Suprapubic skin (tissue), 4 donors: ENCODE measurements around the gene PIP5KL1. TPM values are rescaled to one million over a fixed set of nuclear protein-coding genes. Genes with fewer than 3 reads are reported as not detected.
A peak's percentile ranks its signal among the peaks of the same experiment; 100 is the strongest.

Experiments
- DNase-seq, 2 donors: peaks; one replicate each; pipeline ENCODE4 v3.0.0-alpha.2; 2019; ENCODE audit warnings: low spot score in 2 of 2
- H3K27ac ChIP-seq: fragments of 200-600 bp; sonication (generic); one replicate; pipeline ENCODE4 v1.5.1; 2019
- H3K27me3 ChIP-seq: fragments of 200-600 bp; sonication (generic); one replicate; pipeline ENCODE4 v1.5.1; 2019
- H3K36me3 ChIP-seq: fragments of 200-600 bp; sonication (generic); one replicate; pipeline ENCODE4 v1.5.1; 2019
- H3K4me1 ChIP-seq: fragments of 200-600 bp; sonication (generic); one replicate; pipeline ENCODE4 v1.5.1; 2019
- H3K4me3 ChIP-seq: fragments of 200-600 bp; sonication (generic); one replicate; pipeline ENCODE4 v1.5.1; 2019; ENCODE audit warnings: mild to moderate bottlenecking
- H3K9me3 ChIP-seq: fragments of 200-600 bp; sonication (generic); one replicate; pipeline ENCODE4 v1.5.1; 2019
- CTCF ChIP-seq, 2 donors: fragments of 200-600 bp in 1 of 2; fragments of 450-650 bp in 1 of 2; sonication (generic) in 1 of 2; IDR thresholded peaks; one replicate each; pipeline ENCODE4 v1.5.1; 2016 to 2019; ENCODE audit warnings: antibody characterized with exemption in 2 of 2, mild to moderate bottlenecking in 1 of 2, moderate library complexity in 1 of 2
- EP300 ChIP-seq: sonication (generic); formaldehyde crosslinking; IDR thresholded peaks from one replicate; pipeline ENCODE4 v1.6.1; 2017; ENCODE audit warnings: antibody characterized with exemption
- POLR2A ChIP-seq, 2 donors: fragments of 450-650 bp; IDR thresholded peaks; one replicate each; pipeline ENCODE4 v1.6.1; 2017; ENCODE audit warnings: antibody characterized with exemption in 2 of 2, mild to moderate bottlenecking in 2 of 2, moderate library complexity in 2 of 2
- POLR2AphosphoS5 ChIP-seq, 3 donors: sonication (generic); formaldehyde crosslinking; IDR thresholded peaks; one replicate each; pipeline ENCODE4 v1.6.1; 2017; ENCODE audit warnings: antibody characterized with exemption in 3 of 3
- whole genome bisulfite sequencing: methylation state at CpG from one replicate; pipeline ENCODE4 v1.1.5; 2018; 5-methylcytosine and 5-hydroxymethylcytosine counted together
- total RNA-seq, 4 donors: library from RNA; depleted of rRNA; stranded (reverse); fragments of >200 nt; gene quantifications; one replicate each; pipeline ENCODE4 v1.1.0, GENCODE V29; 2016

The PIP5KL1 gene
- total RNA-seq, 4 donors from 2014 or later, result 5.8 to 14.7 (median 9.2) TPM

- 82% methylated on average over 8 of the region's 8 CpGs for WGBS
- no peak for DNase-seq
- H3K27ac ChIP-seq, result peak overlapping the region; percentile 50
- H3K4me1 ChIP-seq, result peaks cover 72% of the 10 kb centered on the region
- TF ChIP-seq POLR2AphosphoS5 (IDR thresholded peaks at IDR 0.05), result no peak
- TF ChIP-seq EP300, result no peak
- no peak for TF ChIP-seq CTCF (IDR thresholded peaks at IDR 0.05)
- no peaks in the 10 kb centered on the region for H3K36me3 ChIP-seq
- no peaks in the 10 kb centered on the region for H3K9me3 ChIP-seq
- no peak overlapping the region for H3K4me3 ChIP-seq
- H3K27me3 ChIP-seq, result no peaks in the 10 kb centered on the region
Measured at GRCh38 chr9:127918183-127919107, 12.1 kb downstream of the PIP5KL1 start.

GRCh38 chr9:127917603-127918002 is 13.0 kb downstream of the PIP5KL1 start:
- TF ChIP-seq POLR2A (IDR thresholded peaks at IDR 0.05), result no peak
- no peak for TF ChIP-seq CTCF (IDR thresholded peaks at IDR 0.05)
- no peak for TF ChIP-seq EP300
- TF ChIP-seq POLR2AphosphoS5 (IDR thresholded peaks at IDR 0.05), result no peak
- Histone ChIP-seq H3K4me3 (no peak overlapping the region), H3K27me3 (no peaks in the 10 kb centered on the region), H3K27ac (peak overlapping the region; percentile 50), H3K36me3 (peaks cover 1% of the 10 kb centered on the region), H3K9me3 (no peaks in the 10 kb centered on the region), H3K4me1 (peaks cover 72% of the 10 kb centered on the region)
- DNase-seq, result no peak
- WGBS, result 51% methylated on average over 6 of the region's 6 CpGs

- Histone ChIP-seq H3K4me3 (peak within 1 kb of the TSS; percentile 55), H3K4me1 (peaks cover 70% of the 10 kb centered on the region), H3K9me3 (no peaks in the 10 kb centered on the region), H3K27me3 (no peaks in the 10 kb centered on the region), H3K27ac (peak within 1 kb of the TSS; percentile 50), H3K36me3 (peaks cover 8% of the 10 kb centered on the region)
- TF ChIP-seq POLR2AphosphoS5 (IDR thresholded peaks at IDR 0.05), result no peak
- TF ChIP-seq POLR2A (IDR thresholded peaks at IDR 0.05), result no peak
- TF ChIP-seq CTCF (IDR thresholded peaks at IDR 0.05), result no peak
- TF ChIP-seq EP300, result no peak
- 7% methylated on average over 17 of the region's 71 CpGs for WGBS
- peak; percentile 95 for DNase-seq
Measured at GRCh38 chr9:127916720-127917581, 13.6 kb downstream of the PIP5KL1 start, which contains the start of gene ST6GALNAC4. TSS of gene ST6GALNAC4 (minus strand) at chr9:127917041. CDS start at chr9:127916419, 622 bp downstream.

GRCh38 chr9:127915801-127916719 is 14.5 kb downstream of the PIP5KL1 start:
- peaks cover 15% of the 10 kb centered on the region for H3K36me3 ChIP-seq
- peaks cover 62% of the 10 kb centered on the region for H3K4me1 ChIP-seq
- H3K27me3 ChIP-seq, result no peaks in the 10 kb centered on the region
- H3K27ac ChIP-seq, result peak overlapping the region; percentile 50
- 46% methylated on average over 13 of the region's 27 CpGs for WGBS
- no peak for DNase-seq
- H3K9me3 ChIP-seq, result no peaks in the 10 kb centered on the region
- no peak for TF ChIP-seq POLR2AphosphoS5 (IDR thresholded peaks at IDR 0.05)
- no peak for TF ChIP-seq CTCF (IDR thresholded peaks at IDR 0.05)
- no peak for TF ChIP-seq POLR2A (IDR thresholded peaks at IDR 0.05)
- H3K4me3 ChIP-seq, result peak overlapping the region; percentile 55
